ENCODE data around the gene SYT1.
"Not testable (repeated sequence)": the region's sequence is repeated elsewhere in the genome, so short reads cannot be mapped to it uniquely, and the experiment has no call there.

SYT1 gene

GRCh38 chr12:78864403-78864869, at the start of gene SYT1:
Gene SYT1, plus strand, starts transcription at chr12:78864774.
- DNase-seq, result no peak

GRCh38 chr12:78818487-78818886, 46.1 kb upstream of the SYT1 start:
- no peak for DNase-seq

DNA sequence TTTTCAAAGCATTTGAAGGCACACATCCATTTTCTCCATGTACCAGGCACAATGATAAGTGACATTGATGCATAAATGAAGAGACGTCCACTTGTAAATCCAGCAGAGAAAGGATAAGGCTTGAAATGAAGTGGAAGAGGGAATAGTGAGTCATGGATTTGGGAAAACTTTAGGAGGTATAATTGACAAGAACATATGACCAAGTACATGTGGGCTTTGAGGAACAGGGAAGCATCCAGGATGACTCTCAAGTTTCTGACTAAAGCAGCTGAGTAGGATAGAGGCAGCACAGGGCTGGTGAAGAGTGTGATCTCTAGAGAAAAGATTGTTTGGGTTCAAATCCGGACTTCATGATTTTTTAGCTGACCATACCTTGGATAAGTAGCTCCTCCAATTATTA, 43.6 kb upstream of the SYT1 start:
- no peak for DNase-seq

- no peak for DNase-seq
Observed at GRCh38 chr12:78824918-78825317, 39.7 kb upstream of the SYT1 start.

DNA sequence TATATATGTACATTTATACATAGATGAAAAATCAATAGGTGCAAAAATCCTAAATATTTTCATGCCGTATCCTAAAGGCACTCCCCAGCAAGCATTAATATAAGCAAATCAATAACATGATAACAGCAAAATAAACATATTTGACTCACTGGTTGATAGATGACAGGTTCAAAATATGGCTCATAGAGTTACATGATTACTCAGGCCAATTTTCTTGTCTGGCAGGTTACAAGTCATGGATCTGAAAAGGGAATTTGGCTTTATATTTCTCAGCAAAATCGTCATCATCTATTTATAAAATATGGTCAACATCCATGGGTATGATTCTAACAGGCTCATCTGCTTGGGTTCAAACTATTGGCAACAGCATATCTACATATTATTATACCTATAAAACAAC, 34.9 kb upstream of the SYT1 start:
- DNase-seq, result no peak

DNA sequence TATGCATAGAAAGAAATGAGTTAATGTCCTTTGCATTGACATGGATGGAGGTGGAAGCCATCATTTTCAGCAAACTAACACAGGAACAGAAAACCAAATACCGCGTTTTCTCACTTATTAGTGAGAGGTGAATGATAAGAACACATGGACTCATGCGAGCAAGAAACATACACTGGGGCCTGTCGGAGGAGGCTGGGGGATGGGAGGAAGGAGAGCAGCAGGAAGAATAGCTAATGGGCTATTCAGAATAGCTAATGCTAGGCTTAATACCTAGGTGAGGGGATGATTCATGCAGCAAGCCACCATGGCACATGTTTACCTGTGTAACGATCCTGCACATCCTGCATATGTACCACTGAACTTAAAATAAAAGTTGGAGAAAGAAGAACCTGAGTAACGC, 29.1 kb upstream of the SYT1 start:
- no peak for DNase-seq

DNA sequence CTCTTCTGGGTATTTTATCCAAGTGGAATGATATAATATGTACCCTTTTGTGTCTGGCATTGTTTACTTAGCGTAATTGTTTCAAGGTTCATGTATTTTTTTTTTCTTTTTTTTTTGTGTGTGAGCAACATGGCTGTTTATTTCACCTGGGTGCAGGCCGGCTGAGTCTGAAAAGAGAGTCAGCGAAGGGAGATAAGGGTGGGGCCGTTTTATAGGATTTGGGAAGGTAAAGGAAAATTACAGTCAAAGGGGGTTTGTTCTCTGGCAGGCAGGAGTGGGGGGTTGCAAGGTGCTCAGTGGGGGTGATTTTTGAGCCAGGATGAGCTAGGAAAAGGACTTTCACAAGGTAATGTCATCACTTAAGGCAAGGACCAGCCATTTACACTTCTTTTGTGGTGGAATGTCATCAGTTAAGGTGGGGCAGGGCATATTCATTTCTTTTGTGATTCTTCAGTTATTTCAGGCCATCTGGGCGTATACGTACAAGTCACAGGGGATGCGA, 24.0 kb upstream of the SYT1 start:
- DNase-seq, result not testable (repeated sequence)

DNA sequence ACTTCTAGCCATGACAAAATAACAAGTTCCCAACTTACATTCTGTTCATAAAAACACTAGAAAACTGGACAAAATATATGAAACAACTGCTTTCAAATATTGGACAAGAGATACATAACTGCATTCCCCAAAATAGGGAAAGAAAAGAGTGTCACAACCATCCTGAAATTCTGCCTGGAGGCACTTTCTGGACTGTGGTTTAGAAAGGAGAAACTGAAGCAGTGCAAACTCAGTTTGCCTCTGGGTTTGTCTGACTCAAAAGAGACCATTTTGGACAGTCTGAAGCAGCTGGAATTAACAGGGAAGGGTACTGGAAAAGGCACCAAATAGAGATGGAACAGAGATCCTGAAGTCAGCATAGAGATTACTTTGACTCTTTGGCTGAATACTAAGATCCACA, 11.3 kb upstream of the SYT1 start:
- DNase-seq, result no peak

GRCh38 chr12:78863482-78864402, 832 bp upstream of the SYT1 start:
- no peak for DNase-seq

- no peak for DNase-seq
Observed at GRCh38 chr12:78864870-78865463, 393 bp downstream of the SYT1 start.

GRCh38 chr12:78865516-78865915, 942 bp downstream of the SYT1 start:
- no peak for DNase-seq

- no peak for DNase-seq
Observed at GRCh38 chr12:78866518-78866917, 1.9 kb downstream of the SYT1 start.

GRCh38 chr12:78870539-78870938, 6.0 kb downstream of the SYT1 start:
- no peak for DNase-seq

DNA sequence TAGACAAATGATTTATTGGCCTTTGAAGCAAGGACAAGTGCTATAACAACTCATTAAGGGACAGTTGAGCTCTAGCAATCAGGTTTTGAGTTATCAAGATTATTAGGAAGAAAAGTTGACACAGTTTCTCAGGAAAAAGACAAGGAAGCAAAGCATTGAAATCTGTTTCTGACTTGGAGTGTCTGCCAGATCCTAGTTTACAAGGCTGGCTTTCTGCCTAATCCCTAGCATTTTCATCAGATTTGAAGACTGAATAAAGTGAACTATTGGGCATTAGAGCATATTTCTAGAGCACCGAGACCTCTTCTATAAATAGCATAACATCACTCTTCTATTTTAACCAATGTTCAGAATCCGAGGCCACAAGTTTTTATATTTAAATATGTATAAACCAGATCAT, 7.0 kb downstream of the SYT1 start:
- no peak for DNase-seq

- DNase-seq, result no peak
Observed at GRCh38 chr12:78878459-78878858, 13.9 kb downstream of the SYT1 start.

GRCh38 chr12:78878866-78879265, 14.3 kb downstream of the SYT1 start:
- DNase-seq, result no peak

DNA sequence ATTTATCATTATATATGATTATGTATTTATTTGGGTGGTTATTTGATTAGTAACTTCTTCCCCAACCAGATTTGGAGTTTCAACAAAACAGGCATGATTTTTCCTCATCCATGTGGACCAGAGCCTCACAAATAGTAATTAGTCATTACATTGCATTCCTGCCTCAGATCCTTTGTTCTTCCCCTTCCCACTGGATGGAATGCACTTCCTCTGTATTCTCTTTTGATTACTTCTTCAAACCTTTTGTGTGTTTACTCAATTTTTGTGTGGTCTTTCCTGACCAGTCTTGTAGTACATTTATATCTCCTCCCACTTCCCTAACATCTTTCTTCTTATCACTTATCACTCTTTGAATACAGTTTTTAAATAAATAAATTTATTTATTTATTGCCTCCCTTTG, 15.5 kb downstream of the SYT1 start:
- DNase-seq, result no peak

DNA sequence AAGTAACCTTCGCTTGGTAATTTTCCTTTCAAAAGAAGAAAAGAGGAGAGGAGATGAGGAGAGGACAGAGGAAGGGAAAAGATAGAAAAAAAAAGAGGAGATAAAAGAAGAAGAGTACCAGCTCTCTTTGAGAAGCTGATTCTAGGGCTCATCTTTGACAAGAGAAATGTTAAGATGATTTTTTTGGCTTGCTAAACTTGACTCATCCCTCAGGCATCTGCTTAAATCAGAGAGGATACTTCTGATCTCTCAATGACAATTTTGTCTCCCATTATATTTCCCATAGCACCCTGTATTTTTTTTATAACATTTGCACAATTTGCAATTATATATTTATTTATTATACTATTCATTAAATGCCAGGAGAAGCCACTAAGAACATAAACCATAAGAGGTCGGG, 17.1 kb downstream of the SYT1 start:
- DNase-seq, result no peak

- no peak for DNase-seq
Observed at GRCh38 chr12:78885466-78885865, 20.9 kb downstream of the SYT1 start.

GRCh38 chr12:78886719-78887407, 22.3 kb downstream of the SYT1 start:
- DNase-seq, result no peak

DNA sequence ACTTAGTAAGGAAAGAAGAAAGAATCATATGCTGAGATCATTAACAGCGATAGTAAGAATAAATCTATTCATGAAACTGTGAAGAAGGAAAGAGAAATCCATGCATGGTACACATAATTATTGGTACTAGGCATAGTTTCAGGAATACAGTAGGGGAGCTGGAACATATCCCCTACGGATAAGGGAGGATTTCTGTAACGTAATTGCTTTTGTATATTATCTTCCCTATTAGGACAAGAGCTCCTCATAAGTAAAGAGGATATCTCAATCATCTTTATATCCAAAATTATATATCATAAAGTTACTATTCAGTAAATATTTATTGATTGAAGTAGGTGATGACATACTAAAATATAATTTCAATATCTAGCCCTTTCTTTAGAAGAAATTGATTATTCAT, 22.9 kb downstream of the SYT1 start:
- no peak for DNase-seq

GRCh38 chr12:78888568-78888967, 24.0 kb downstream of the SYT1 start:
- DNase-seq, result no peak

GRCh38 chr12:78891646-78892353, 27.2 kb downstream of the SYT1 start:
- DNase-seq, result no peak

All from NCI-H1048 (cell line).